Measurements from ENCODE around the gene SLC29A4.
"Not testable (repeated sequence)": the region's sequence is repeated elsewhere in the genome, so short reads cannot be mapped to it uniquely, and the experiment has no call there.

DNA sequence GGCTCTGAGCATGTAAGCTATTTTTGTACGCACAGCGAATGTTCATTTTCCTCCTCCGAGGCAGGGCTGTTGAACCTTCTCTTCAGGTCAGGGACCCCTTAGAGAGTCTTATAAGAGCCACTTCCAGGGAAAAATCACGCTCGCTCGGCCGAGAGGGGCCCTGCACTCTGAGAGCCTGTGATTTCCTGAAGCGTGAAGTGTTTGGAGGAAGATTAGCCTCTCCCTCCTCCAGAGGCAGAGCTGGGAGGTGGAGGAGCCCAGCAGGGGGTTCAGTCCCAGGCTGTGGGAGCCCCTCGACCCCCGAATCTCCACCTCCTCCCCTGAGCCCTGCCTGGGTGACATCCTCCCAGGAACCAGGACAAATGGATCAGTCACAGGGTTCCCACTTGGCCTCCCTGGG, 19.7 kb upstream of the SLC29A4 start:
- TF ChIP-seq EZH2phosphoT487 (IDR thresholded peaks at IDR 0.05; ENCODE audit: borderline replicate concordance, low read depth), result not testable (repeated sequence)
- TF ChIP-seq, protein P1, sequence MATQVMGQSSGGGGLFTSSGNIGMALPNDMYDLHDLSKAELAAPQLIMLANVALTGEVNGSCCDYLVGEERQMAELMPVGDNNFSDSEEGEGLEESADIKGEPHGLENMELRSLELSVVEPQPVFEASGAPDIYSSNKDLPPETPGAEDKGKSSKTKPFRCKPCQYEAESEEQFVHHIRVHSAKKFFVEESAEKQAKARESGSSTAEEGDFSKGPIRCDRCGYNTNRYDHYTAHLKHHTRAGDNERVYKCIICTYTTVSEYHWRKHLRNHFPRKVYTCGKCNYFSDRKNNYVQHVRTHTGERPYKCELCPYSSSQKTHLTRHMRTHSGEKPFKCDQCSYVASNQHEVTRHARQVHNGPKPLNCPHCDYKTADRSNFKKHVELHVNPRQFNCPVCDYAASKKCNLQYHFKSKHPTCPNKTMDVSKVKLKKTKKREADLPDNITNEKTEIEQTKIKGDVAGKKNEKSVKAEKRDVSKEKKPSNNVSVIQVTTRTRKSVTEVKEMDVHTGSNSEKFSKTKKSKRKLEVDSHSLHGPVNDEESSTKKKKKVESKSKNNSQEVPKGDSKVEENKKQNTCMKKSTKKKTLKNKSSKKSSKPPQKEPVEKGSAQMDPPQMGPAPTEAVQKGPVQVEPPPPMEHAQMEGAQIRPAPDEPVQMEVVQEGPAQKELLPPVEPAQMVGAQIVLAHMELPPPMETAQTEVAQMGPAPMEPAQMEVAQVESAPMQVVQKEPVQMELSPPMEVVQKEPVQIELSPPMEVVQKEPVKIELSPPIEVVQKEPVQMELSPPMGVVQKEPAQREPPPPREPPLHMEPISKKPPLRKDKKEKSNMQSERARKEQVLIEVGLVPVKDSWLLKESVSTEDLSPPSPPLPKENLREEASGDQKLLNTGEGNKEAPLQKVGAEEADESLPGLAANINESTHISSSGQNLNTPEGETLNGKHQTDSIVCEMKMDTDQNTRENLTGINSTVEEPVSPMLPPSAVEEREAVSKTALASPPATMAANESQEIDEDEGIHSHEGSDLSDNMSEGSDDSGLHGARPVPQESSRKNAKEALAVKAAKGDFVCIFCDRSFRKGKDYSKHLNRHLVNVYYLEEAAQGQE (IDR thresholded peaks at IDR 0.05; ENCODE audit: low read depth, low read length), result not testable (repeated sequence)
